GM18520 (cell line): ENCODE results near the gene DPEP2NB.
"Not testable (repeated sequence)": the region's sequence is repeated elsewhere in the genome, so short reads cannot be mapped to it uniquely, and the experiment has no call there.

ENCODE experiments used
- ATAC-seq: cut with Tn5 transposase; IDR thresholded peaks from one replicate; pipeline ENCODE4 v1.9.1; 2021; ENCODE audit not compliant: unreplicated experiment

Gene DPEP2NB

DNA sequence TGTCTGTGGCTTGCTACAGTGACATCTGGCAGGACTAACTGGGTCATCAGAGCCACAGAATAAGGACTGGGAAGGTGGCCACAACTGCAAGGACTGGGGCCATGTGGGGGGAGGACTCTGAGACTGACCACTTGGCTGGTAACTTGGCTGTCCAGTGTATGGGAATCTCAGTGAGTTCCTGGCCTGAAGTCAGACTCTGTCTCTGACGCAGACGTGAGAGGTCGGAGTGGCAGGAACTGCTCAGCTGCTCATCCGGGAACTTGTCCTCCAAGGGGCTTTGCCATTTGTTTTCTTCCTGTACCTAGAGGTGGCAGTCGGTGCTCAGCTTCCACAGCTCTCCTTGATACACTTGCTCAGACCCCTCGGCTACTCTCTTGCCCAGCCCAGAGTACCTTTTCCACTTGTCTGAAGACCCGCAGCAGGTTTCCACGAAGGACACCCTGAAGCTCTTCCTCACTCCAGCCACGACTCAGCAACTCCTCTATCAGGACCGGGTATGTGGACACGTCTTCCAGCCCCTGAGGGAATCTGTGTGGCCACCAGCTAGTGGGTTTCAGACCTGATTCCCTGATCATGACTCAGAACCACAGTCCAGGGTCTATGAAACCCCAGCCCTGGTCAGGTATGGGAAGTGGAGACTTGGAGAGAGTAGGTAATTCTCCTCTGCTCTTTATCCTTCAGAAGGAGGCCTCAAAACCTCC is 28.1 kb downstream of the DPEP2NB start:
- ATAC-seq = no peak

DNA sequence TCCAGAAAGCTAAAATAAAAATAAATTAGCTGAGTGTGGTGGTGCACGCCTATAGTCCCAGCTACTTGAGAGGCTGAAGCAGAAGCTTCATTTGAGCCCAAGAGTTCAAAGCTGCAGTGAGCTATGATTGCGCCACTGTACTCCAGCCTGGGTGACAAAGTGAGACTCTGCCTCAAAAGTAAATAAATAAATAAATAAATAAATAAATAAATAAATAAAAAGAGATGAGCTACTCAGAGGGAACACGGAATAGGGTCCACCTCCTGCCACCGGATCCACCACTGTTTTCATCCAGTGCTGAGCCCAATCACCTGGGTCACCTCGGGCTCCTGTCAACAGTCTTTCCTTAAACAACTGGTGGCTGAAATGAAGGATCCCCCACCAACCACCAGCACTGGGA is 28.8 kb downstream of the DPEP2NB start:
- ATAC-seq = no peak

DNA sequence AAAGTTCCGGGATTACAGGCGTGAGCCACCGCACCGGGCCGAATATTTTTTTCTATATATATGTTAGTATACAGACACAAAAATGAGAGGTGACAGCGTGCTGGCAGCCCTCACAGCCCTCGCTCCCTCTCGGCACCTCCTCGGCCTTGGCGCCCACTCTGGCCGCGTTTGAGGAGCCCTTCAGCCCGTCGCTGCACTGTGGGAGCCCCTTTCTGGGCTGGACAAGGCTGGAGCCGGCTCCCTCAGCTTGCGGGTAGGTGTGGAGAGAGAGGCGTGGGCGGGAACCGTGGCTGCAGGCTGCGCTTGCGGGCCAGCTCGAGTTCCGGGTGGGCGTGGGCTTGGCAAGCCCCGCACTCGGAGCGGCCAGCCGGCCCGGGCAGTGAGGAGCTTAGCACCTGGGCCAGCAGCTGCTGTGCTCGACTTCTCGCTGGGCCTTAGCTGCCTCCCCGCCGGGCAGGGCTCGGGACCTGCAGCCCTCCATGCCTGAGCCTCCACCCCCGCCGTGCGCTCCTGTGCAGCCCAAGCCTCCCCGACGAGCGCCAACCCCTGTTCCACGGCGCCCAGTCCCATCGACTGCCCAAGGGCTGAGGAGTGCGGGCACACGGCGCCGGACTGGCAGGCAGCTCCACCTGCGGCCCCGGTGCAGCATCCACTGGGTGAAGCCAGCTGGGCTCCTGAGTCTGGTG is 33.6 kb downstream of the DPEP2NB start:
- no peak for ATAC-seq

DNA sequence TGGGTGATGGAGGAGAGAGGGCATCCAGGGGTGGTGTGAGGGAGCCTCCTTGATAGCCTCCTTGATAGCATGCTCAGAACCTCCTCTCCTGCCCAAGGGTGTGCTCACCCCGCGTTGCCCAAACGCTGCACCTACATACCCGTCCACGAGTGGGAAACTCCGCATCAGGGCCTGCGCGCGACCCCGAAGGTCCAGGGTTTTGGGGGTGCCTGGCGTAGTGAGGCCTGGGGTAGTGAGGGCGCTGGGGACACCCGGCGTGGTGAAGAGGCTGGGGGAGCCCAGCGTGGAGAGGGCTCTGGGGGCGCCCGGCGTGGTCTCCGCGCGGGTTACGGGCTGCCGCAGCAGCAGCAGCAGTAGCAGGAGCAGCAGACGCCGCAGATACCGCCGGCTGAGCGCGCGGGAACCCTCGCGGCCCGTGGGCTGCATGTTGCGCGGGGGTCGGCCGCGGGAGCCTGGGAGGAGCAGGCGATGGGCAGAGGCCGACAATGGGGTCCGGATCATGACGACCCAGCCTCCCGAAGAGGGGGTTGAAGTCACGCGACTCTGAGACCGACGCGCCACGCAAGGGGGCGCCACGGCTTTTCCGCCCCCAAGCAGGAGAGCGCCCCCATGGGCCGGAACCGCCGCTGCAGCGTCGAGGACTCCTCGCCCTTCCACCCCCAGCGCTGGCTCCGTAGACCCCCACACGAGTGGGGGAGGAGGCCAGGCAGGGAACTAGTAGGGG is 35.6 kb downstream of the DPEP2NB start, which contains the start of gene DPEP3:
DPEP3 (minus strand) TSS at position 545 of the 724 bp plus-strand sequence; CDS start at position 426, 119 bp downstream.
- ATAC-seq = no peak

DNA sequence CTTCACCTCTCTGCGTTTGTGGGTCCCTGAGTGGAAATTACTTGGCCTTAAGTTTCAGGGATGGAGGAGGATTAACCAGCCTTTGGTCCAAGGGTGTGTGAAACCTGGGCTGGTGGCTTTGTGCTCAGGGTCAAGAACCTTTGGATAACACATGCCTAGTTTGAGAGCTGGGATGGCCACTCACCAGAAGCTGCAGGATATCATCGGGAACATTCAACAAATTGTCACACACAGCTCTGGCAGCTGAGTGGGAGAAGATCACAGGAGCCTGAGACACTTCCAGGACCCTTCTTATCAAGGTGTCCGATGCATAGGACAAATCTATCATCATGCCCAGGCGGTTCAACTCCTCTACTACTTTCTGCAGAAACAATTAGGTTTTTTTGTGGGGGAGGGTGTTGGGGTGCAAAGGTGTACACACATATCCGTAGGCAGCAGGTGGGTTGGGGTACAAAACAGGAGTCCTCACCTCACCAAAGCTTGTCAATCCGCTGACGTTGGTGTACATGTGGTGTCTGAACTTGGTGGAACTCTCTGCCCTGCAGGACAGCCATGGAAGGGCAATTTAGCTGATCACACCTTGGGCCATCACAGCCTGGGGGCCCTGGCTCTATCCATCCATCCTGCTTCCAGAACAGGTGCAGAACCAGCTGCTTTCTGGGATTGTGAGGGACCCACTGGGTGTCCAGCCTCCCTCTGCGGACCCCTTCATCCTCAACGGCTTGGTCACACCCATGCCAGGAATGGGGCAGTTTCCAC is 38.1 kb downstream of the DPEP2NB start:
- no peak for ATAC-seq

DNA sequence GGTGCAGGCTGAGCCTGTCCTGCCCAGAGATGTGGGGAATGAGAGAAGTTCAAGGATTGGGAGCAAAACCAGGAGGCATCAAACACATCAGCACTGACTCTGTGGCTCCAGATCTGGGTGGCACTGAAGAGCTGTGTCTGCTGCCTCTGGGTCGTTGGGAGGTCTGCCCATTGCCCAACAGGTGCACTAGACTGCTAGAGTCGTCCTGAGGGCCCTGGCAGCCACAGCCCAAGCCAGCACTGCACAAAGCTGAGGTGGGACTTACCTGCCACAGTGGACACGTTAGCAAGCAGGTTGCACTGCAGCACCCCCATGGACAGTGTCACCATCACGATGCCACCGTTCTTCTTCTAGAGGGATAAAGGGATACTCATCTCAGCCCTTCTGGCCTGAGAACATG is 38.7 kb downstream of the DPEP2NB start:
- no peak for ATAC-seq

DNA sequence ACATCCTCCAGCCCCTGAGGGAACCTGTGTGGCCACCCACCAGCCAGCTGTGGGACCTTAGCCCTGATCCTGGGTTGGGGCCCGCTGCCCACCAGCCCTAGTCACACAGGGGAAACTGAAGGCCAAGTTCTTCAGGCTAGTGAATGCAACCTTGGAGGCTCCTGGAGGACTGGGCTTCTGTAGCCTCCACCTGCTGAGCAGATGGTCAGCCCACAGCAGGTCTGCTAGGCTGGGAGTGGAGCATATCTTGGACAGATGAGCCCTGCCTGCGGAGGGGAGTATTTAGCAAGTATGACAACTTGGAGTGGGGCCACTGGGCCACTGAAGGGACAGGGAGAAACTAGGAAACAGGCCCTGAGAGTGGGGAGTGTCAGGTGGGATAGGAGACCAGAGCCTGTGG is 39.5 kb downstream of the DPEP2NB start:
- ATAC-seq = no peak

DNA sequence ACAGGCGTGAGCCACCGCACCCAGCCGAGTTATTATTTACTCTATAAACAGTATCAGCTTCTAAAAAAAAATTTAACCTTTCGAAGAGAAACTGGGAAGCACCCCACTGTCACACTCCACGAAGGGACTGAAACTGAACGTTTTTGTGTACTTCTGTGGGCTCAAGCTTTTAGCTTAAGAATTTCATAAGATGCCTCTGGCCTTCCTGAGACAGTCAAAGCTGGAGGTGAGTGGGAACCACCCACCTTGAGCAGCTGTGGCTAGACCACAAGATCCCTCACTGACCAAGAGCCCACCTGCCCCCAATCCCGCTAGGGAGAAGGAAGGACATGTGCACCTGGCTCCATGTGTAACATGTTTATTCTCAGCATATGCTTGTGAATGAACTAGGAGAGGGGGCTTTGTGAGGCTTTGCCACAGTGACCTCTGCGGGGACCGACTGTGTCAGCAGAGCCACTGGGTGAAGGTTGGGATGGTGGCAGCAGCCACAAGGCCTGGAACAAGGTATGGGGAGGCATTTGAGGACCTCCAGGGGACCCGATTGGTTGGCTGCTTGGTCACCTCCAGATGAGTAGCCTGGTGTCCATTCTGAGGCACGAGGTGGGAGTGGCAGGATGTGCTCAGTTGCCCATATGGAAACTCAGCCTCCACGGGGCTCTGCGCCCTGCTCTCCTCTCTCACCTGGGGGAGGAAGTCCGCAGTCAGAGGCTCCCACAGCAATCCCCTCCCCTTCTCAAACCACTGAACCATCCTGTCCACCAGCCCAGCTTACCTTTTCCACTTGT is 40.2 kb downstream of the DPEP2NB start:
- no peak for ATAC-seq

DNA sequence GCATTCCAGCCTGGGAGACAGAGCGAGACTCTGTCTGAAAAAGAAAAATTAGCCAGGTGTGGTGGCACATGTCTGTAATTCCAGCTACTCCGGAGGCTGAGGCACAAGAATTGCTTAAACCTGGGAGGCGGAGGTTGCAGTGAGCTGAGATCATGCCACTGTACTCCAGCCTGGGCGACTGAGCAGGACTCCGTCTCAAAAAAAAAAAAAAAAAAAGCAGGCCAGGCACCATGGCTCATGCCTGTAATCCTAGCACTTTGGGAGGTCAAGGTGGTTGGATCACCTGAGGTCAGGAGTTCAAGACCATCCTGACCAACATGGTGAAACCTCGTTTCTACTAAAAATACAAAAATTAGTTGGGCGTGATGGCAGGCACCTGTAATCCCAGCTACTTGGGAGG is 43.4 kb downstream of the DPEP2NB start:
- ATAC-seq = not testable (repeated sequence)

DNA sequence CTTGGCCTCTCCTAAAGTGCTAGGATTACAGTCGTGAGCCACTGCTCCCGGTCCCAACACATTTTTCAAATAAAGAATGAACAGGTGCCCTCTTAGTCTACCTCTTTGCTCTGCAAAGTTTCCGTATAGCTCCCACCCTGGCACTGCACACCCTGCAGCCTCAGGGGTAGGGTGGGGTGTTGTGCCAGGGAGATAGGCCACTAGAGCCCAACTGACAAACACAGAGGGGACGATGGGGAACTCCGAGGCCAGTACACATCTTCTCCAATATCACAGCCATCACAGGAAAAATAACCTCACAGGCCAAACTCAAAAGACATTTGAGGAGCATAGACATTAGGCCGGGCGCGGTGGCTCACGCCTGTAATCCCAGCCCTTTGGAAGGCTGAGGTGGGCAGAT is 44.6 kb downstream of the DPEP2NB start:
- ATAC-seq = no peak

DNA sequence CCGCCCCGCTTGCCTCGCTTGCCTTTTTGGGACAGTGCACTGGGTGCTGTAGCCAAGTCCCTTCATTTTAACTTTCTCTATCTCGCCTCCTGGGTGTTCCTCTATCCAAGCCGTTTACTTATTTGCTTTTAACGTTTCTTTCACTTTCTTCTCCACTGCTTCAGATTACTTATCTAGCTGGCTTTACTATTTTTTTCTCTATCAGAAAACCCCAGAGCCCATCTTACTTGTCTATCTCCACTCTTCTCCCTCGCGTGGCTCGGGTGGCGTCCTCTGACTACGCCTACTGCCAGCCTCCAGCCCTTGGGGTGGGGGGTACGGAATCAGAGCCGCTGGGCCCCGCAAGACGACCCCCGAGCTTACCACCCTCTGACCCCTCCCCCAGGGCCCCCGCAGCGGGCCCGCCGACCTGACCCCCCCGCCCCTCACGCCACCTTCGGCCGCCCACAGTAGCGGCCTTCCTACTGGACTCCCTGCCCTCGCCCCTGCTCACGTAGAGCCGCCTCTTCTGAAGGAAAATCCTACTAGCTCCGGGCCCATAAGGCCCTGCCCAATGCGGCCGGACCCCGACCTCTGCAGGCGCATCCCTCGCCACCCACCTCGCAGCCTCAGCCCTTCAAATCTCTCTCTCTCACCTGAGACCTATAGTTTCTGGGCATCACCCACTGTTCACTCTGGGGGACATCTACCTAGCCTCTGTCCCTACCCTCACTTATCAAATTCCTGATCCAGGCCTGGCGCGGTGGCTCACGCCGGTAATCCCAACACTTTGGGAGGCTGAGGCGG is 46.3 kb downstream of the DPEP2NB start:
- ATAC-seq = no peak

DNA sequence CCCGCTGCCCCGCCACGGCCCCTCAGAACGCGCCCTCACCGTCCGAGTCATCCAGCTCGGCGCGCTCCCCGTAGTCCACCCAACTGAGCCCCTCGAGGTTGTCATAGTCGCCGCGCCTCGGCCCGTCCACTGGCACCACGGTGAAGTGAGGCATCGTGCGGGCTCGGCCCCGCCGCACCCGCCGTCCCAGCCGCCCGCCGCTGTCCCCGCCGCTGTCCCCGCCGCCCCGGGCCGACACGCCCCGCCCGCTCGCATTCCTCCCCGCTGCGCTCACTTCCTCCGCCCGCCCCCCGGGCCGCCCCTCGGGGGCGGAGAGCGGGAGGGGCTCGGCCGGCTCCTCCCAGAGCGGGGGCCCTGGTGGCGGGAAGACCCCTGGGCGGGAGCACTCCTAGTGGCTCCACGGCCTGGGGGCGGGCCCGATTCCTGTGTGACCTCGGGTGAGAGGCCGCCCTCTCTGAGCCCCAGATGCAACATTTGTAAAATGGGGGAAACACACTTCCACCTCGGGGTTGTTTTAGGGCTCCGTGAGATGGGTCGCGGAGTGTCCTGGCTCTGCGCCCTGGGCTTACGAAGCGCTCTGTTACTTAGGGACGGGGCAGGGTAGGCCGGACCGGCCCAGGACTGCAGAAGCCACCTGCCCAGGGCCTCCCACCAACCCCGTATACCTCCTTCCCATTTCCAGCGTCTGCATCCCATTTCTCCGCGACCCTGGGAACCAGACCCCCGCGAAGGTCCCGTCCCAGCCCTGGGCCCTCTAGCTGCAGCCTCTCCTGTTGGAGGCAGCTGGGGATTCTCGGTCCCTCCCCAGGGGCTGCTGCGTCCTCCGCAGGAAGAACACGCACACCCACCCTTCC is 47.1 kb downstream of the DPEP2NB start, which contains the start of gene SLC12A4:
SLC12A4 (minus strand) TSS at position 238 of the 854 bp plus-strand sequence; CDS start at position 154, 84 bp downstream.
- ATAC-seq = peak; percentile 66

DNA sequence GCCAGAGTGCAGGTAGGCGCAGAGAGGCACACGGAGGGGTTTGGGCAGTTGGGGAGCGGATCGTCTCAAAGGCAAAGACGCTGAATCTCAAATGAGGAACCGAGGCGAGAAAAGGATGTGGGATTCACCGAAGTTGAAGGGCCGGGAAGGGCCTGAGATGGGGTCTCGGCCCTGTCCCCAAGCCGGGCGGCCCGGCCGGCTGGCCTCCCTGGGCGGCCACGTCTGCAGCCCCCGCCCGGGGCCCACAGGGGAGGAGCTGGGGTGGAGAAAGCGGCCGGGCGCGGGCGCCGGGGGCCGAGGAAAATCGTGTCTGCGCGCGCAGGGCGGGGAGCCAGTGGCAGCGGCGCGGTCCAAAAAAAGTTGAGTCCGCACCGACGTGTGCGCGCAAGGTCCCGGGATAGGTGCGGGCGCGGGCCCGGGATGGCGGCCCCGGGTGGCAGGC is 47.7 kb downstream of the DPEP2NB start:
- peak; percentile 7 for ATAC-seq

DNA sequence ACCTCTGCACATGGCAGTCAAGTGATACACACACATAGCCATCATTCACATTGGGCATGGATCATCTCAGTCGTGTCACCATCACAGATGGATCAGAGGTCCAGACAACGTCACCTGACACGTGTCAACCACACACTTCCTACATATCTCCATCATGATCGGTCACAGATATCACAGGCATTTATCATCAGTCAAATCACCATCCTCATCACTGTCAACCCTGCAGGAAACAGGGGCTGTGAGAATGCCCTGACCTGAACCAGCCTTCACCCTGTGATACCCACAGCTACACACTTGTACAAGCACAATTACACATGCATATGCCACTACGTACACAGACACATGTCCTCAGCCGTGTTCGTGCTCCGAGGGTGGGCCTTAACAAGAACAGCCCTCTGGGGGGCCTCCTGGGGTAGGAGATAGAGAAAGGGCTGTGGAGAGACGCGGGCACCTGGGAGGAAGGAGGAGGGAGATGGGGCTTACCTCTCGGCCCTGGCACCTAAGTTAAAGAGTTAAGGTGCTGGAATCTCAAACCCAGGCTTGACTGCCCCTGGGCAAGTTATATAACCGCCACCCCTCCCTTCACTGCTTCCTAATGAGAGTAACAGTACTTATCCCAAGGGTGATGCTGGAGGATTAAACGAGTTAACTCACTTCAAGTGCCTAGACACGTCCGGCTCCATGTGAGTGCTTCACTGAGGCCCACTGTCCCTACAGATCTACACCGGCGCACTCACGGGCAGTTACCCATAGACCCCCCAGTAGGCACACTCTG is 48.3 kb downstream of the DPEP2NB start:
- ATAC-seq = no peak

DNA sequence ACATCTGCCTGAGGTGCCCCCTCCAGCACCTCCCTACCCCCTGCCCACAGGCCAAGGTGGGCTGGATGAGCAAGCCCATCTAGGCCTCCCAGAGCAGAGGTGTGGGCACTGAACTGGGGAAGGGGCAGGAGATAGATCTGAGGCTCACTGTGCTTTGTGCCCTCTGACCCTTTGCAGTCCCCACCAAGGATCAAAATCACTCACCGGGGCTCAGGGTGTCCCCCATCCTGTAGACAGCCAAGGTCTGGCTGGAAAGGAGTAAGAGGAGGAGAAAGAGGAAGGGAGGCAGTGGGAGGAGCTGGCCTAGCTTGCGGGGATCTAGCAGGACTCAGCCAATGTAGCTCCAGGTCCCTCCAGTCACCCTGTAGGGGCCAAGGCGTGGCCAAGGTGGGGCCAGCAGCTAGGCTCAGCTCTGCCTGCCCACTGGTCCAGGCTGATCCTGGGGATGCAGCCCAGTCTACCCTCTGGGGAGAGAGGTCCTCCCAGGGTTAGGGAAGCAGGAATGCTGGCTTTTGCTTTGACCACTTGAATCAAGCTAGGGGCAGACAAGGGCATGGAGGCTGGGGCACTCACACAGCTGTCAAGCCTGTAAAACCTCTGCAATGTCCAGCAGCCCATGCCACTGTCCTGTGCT is 49.0 kb downstream of the DPEP2NB start:
- ATAC-seq = no peak

DNA sequence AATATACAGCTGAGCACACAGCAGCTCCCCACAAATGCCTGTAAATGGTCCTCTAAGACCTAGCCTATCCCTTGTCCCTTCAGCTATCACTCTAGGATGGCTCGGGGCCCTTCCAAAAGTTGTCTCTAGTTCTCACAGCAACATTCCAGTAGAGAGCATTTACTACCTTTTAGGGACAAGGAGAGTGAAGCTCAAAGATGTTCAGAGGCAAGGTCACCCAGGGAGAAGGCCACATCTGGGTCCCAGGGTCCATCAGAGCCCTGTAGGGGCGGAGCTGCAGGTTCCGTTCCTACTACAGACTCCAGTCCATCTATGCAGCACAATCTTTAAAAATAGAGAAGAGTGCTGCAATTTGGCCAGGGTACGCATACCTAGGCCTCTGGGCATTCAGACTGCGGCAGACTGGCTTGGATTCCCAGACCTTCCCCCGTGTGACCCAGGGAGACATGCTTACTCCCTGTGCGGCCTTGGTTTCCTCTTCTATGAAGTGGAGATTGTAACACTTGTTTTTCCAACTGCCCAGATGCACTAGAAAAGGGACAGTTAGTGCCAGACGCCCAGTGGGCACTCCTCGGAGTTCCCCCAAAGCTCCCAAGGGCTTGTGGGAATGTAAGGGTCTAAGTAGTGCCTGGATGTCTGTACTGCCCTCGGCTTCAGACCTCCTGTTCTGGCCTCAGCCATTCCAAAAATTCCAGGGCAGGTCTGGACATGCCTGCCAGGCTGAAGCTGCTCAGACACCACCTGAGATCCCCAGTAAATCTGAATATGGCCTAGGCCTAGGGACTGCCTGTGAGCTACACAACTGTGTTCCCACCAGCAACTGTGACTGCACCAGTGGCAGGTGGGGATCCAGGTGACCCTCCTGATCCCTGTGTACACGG is 49.8 kb downstream of the DPEP2NB start:
- no peak for ATAC-seq
